ENCODE results near the gene BAZ2A. TPM values are rescaled to one million over a fixed set of nuclear protein-coding genes. Genes with fewer than 3 reads are reported as not detected.

The BAZ2A gene
- total RNA-seq, 4 donors from 2014 or later = 100.0 to 243 (median 129) TPM

GRCh38 chr12:56616925-56617324, 13.2 kb downstream of the BAZ2A start:
- H3K9me3 ChIP-seq = no peaks in the 10 kb centered on the region
- H3K27me3 ChIP-seq = no peaks in the 10 kb centered on the region
- no peak for DNase-seq (ENCODE audit: low spot score in 2 of 2)
- H3K27ac ChIP-seq = no peak overlapping the region
- no peak overlapping the region for H3K4me3 ChIP-seq
- TF ChIP-seq CTCF (IDR thresholded peaks at IDR 0.05) = no peak
- no peak for TF ChIP-seq EP300 (IDR thresholded peaks at IDR 0.05)
- no peak for TF ChIP-seq POLR2AphosphoS5 (IDR thresholded peaks at IDR 0.05)
- no peak for TF ChIP-seq POLR2A (IDR thresholded peaks at IDR 0.05)
- no peaks in the 10 kb centered on the region for H3K4me1 ChIP-seq
- H3K36me3 ChIP-seq = peaks cover 89% of the 10 kb centered on the region

- no peaks in the 10 kb centered on the region for H3K4me1 ChIP-seq
- 87% methylated on average over 3 of the region's 3 CpGs for WGBS
- H3K36me3 ChIP-seq = peaks cover 92% of the 10 kb centered on the region
- H3K27ac ChIP-seq = no peak overlapping the region
- H3K4me3 ChIP-seq = no peak overlapping the region
- no peak for DNase-seq (ENCODE audit: low spot score in 2 of 2)
- TF ChIP-seq CTCF (IDR thresholded peaks at IDR 0.05) (no peak), EP300 (IDR thresholded peaks at IDR 0.05) (no peak), POLR2AphosphoS5 (IDR thresholded peaks at IDR 0.05) (no peak), POLR2A (IDR thresholded peaks at IDR 0.05) (no peak)
- no peaks in the 10 kb centered on the region for H3K27me3 ChIP-seq
- H3K9me3 ChIP-seq = no peaks in the 10 kb centered on the region
Observed at GRCh38 chr12:56616244-56616643, 13.9 kb downstream of the BAZ2A start.

- Histone ChIP-seq H3K36me3 (peaks cover 94% of the 10 kb centered on the region), H3K27ac (no peak overlapping the region), H3K27me3 (no peaks in the 10 kb centered on the region), H3K9me3 (no peaks in the 10 kb centered on the region), H3K4me1 (no peaks in the 10 kb centered on the region), H3K4me3 (no peak overlapping the region)
- no peak for TF ChIP-seq POLR2A (IDR thresholded peaks at IDR 0.05)
- no peak for TF ChIP-seq POLR2AphosphoS5 (IDR thresholded peaks at IDR 0.05)
- TF ChIP-seq EP300 (IDR thresholded peaks at IDR 0.05) = no peak
- no peak for TF ChIP-seq CTCF (IDR thresholded peaks at IDR 0.05)
- WGBS = 52% methylated on average over 8 of the region's 8 CpGs
- DNase-seq (ENCODE audit: low spot score in 2 of 2) = no peak
Observed at GRCh38 chr12:56614627-56615026, 15.5 kb downstream of the BAZ2A start.

- DNase-seq (ENCODE audit: low spot score in 2 of 2) = no peak
- TF ChIP-seq POLR2A (IDR thresholded peaks at IDR 0.05) (no peak), CTCF (IDR thresholded peaks at IDR 0.05) (no peak), EP300 (IDR thresholded peaks at IDR 0.05) (no peak), POLR2AphosphoS5 (IDR thresholded peaks at IDR 0.05) (no peak)
- WGBS = 96% methylated on average over 3 of the region's 3 CpGs
- no peak overlapping the region for H3K4me3 ChIP-seq
- H3K4me1 ChIP-seq = peaks cover 3% of the 10 kb centered on the region
- peaks cover 100% of the 10 kb centered on the region for H3K36me3 ChIP-seq
- H3K9me3 ChIP-seq = no peaks in the 10 kb centered on the region
- H3K27me3 ChIP-seq = no peaks in the 10 kb centered on the region
- H3K27ac ChIP-seq = no peak overlapping the region
Observed at GRCh38 chr12:56604355-56604754, 25.8 kb downstream of the BAZ2A start.

GRCh38 chr12:56602239-56602638, 27.9 kb downstream of the BAZ2A start:
- H3K27ac ChIP-seq = peak overlapping the region; percentile 43
- WGBS = 77% methylated on average over 3 of the region's 3 CpGs
- H3K4me3 ChIP-seq = no peak overlapping the region
- TF ChIP-seq EP300 (IDR thresholded peaks at IDR 0.05) = no peak
- no peak for TF ChIP-seq CTCF (IDR thresholded peaks at IDR 0.05)
- no peak for TF ChIP-seq POLR2A (IDR thresholded peaks at IDR 0.05)
- TF ChIP-seq POLR2AphosphoS5 (IDR thresholded peaks at IDR 0.05) = no peak
- H3K9me3 ChIP-seq = no peaks in the 10 kb centered on the region
- H3K27me3 ChIP-seq = no peaks in the 10 kb centered on the region
- H3K36me3 ChIP-seq = peaks cover 98% of the 10 kb centered on the region
- H3K4me1 ChIP-seq = peaks cover 3% of the 10 kb centered on the region
- DNase-seq (ENCODE audit: low spot score in 2 of 2) = no peak
